ENCODE results near the gene FOXD2. TPM values are rescaled to one million over a fixed set of nuclear protein-coding genes. Genes with fewer than 3 reads are reported as not detected.
"Not testable (repeated sequence)": the region's sequence is repeated elsewhere in the genome, so short reads cannot be mapped to it uniquely, and the experiment has no call there.

The FOXD2 gene
- total and polyA plus RNA-seq, 11 donors = 0.01 to 0.14 (median 0.08) TPM; not detected in 4

GRCh38 chr1:47456250-47456649, 18.4 kb downstream of the FOXD2 start:
- ATAC-seq (no peak), DNase-seq (no peak)
- no peak overlapping the region for H3K4me3 ChIP-seq
- no peaks in the 10 kb centered on the region for H3K9me3 ChIP-seq
- H3K4me1 ChIP-seq = no peaks in the 10 kb centered on the region
- H3K36me3 ChIP-seq = no peaks in the 10 kb centered on the region
- peaks cover 10 to 90% (median 60%) of the 10 kb centered on the region in 9 donors for H3K27me3 ChIP-seq
- WGBS, 4 donors = 71 to 80% (median 75%) methylated on average over 4 of the region's 4 CpGs
- no peak overlapping the region for H3K27ac ChIP-seq
- no peak for TF ChIP-seq CTCF (IDR thresholded peaks at IDR 0.05)
- TF ChIP-seq POLR2A (IDR thresholded peaks at IDR 0.05) = no peak
- intact Hi-C loops (cut with DNase I) = no loop called here

GRCh38 chr1:47457547-47457946, 19.7 kb downstream of the FOXD2 start:
- H3K4me3 ChIP-seq; DNase-seq; ATAC-seq; H3K4me1 ChIP-seq; H3K27ac ChIP-seq; H3K36me3 ChIP-seq; H3K9me3 ChIP-seq; intact Hi-C loops (cut with DNase I): not testable (repeated sequence)
- peaks cover 5 to 90% (median 59%) of the 10 kb centered on the region in 9 donors for H3K27me3 ChIP-seq
- 78 to 83% (median 80%) methylated on average over 16 of the region's 16 CpGs for WGBS, 4 donors

- TF ChIP-seq CTCF (IDR thresholded peaks at IDR 0.05) = no peak
- TF ChIP-seq POLR2A (IDR thresholded peaks at IDR 0.05) = no peak
- WGBS, 4 donors = 25 to 32% (median 30%) methylated on average over 11 of the region's 11 CpGs
- Histone ChIP-seq H3K9me3 (no peaks in the 10 kb centered on the region), H3K36me3 (no peaks in the 10 kb centered on the region), H3K4me1 (no peaks in the 10 kb centered on the region), H3K4me3 (no peak overlapping the region), H3K27me3 (peaks cover 0 to 88% (median 57%) of the 10 kb centered on the region in 9 donors), H3K27ac (no peak overlapping the region)
- intact Hi-C loops (cut with DNase I) = no loop called here
- ATAC-seq (no peak), DNase-seq (no peak)
Observed at GRCh38 chr1:47459253-47459788, 21.5 kb downstream of the FOXD2 start.

- H3K4me3 ChIP-seq = no peak overlapping the region
- DNase-seq (no peak), ATAC-seq (no peak)
- H3K36me3 ChIP-seq = no peaks in the 10 kb centered on the region
- H3K9me3 ChIP-seq = no peaks in the 10 kb centered on the region
- no peak overlapping the region for H3K27ac ChIP-seq
- no peak for TF ChIP-seq CTCF (IDR thresholded peaks at IDR 0.05)
- TF ChIP-seq POLR2A (IDR thresholded peaks at IDR 0.05) = no peak
- 12 to 28% (median 19%) methylated on average over 5 of the region's 5 CpGs for WGBS, 4 donors
- intact Hi-C loops (cut with DNase I) = no loop called here
- H3K4me1 ChIP-seq = no peaks in the 10 kb centered on the region
- H3K27me3 ChIP-seq = peaks cover 0 to 86% (median 51%) of the 10 kb centered on the region in 9 donors
Observed at GRCh38 chr1:47460040-47460439, 22.2 kb downstream of the FOXD2 start.

GRCh38 chr1:47460456-47460855, 22.6 kb downstream of the FOXD2 start:
- no peaks in the 10 kb centered on the region for H3K4me1 ChIP-seq
- H3K4me3 ChIP-seq = no peak overlapping the region
- TF ChIP-seq POLR2A (IDR thresholded peaks at IDR 0.05) = no peak
- TF ChIP-seq CTCF (IDR thresholded peaks at IDR 0.05) = no peak
- DNase-seq = no peak
- no peaks in the 10 kb centered on the region for H3K9me3 ChIP-seq
- no peak overlapping the region for H3K27ac ChIP-seq
- no peak for ATAC-seq
- H3K36me3 ChIP-seq = no peaks in the 10 kb centered on the region
- intact Hi-C loops (cut with DNase I) = no loop called here
- peaks cover 0 to 86% (median 50%) of the 10 kb centered on the region in 9 donors for H3K27me3 ChIP-seq
